Fibroblast of lung (primary cell): Measurements from ENCODE around the gene SPTA1. TPM values are rescaled to one million over a fixed set of nuclear protein-coding genes. Genes with fewer than 3 reads are reported as not detected.

Source experiments
- DNase-seq, 2 donors: peaks; one replicate each; pipeline versions ENCODE4 v3.0.0 to v3.0.0-alpha.2; 2010; ENCODE audit warnings: low read depth in 2 of 2
- H2AFZ ChIP-seq: 2 replicates; pipeline ENCODE4 v1.5.1; 2012; ENCODE audit warnings: low read length, control low read depth, inconsistent platforms
- H3K27ac ChIP-seq: 2 replicates; pipeline ENCODE4 v1.5.1; 2011; ENCODE audit warnings: low read length, control low read depth; ENCODE audit not compliant: insufficient read depth
- H3K27me3 ChIP-seq: 2 replicates; pipeline ENCODE4 v1.5.1; 2011; ENCODE audit warnings: mild to moderate bottlenecking, low read length; ENCODE audit not compliant: control insufficient read depth, insufficient read depth
- H3K36me3 ChIP-seq: 2 replicates; pipeline ENCODE4 v1.5.1; 2011; ENCODE audit warnings: low read length; ENCODE audit not compliant: control insufficient read depth, insufficient read depth
- H3K4me1 ChIP-seq: 2 replicates; pipeline ENCODE4 v1.5.1; 2011; ENCODE audit warnings: low read length; ENCODE audit not compliant: control insufficient read depth, insufficient read depth; ENCODE audit errors: extremely low read depth
- H3K4me2 ChIP-seq: 2 replicates; pipeline ENCODE4 v1.5.1; 2011; ENCODE audit warnings: low read length, control low read depth; ENCODE audit not compliant: insufficient read depth; ENCODE audit errors: extremely low read depth
- H3K4me3 ChIP-seq, 4 experiments: fragments of 200-600 bp in 1 of 4; sonication (generic) in 1 of 4; replicated peaks in 1 of 4; 2 replicates each; pipeline ENCODE4 v1.5.1; 2011 to 2016; ENCODE audit warnings: low read length in 4 of 4, low read depth in 3 of 4, mild to moderate bottlenecking in 3 of 4, control low read depth in 2 of 4, inconsistent platforms in 1 of 4, mixed read lengths in 1 of 4; ENCODE audit not compliant: insufficient read depth in 1 of 4; ENCODE audit errors: control extremely low read depth in 1 of 4
- H3K79me2 ChIP-seq: 2 replicates; pipeline ENCODE4 v1.5.1; 2012; ENCODE audit warnings: mild to moderate bottlenecking, low read length, inconsistent platforms; ENCODE audit not compliant: control insufficient read depth, insufficient read depth
- H3K9ac ChIP-seq: 2 replicates; pipeline ENCODE4 v1.5.1; 2011; ENCODE audit warnings: mild to moderate bottlenecking, low read length, control low read depth; ENCODE audit not compliant: insufficient read depth
- H3K9me3 ChIP-seq: 2 replicates; pipeline ENCODE4 v1.5.1; 2012; ENCODE audit warnings: low read depth, low read length; ENCODE audit not compliant: control insufficient read depth, insufficient read depth
- H4K20me1 ChIP-seq: 2 replicates; pipeline ENCODE4 v1.5.1; 2011; ENCODE audit warnings: low read length; ENCODE audit not compliant: control insufficient read depth, insufficient read depth; ENCODE audit errors: extremely low read depth
- CTCF ChIP-seq, 2 donors: IDR thresholded peaks in 1 of 2; conservative IDR thresholded peaks in 1 of 2; 1 replicate in 1 of 2; 2 replicates in 1 of 2; pipeline ENCODE4 v1.5.1; 2011 to 2012; ENCODE audit warnings: low read length in 2 of 2, control low read depth in 1 of 2, inconsistent platforms in 1 of 2, low read depth in 1 of 2, mild to moderate bottlenecking in 1 of 2
- EZH2 ChIP-seq: IDR thresholded peaks from 2 replicates; pipeline ENCODE4 v1.5.1; 2012; ENCODE audit warnings: low read length, control low read depth, mild to moderate bottlenecking; ENCODE audit errors: missing control alignments
- polyA plus RNA-seq, 2 donors: library from polyadenylated mRNA; depleted of rRNA in 1 of 2; stranded (reverse) in 1 of 2; unstranded in 1 of 2; fragments of >200 nt; gene quantifications; 2 replicates each; pipeline ENCODE4 v1.2.1, GENCODE V29; 2011 to 2012; ENCODE audit warnings: missing spikeins in 1 of 2
- total RNA-seq: library from RNA; depleted of rRNA; stranded (reverse); fragments of >200 nt; gene quantifications from 2 replicates; pipeline ENCODE4 v1.2.1, GENCODE V29; 2014

SPTA1 gene
- total and polyA plus RNA-seq, 2 donors (not counting 1 experiment from before 2014, with no cell fraction given) = 0.07 to 0.17 TPM

GRCh38 chr1:158666037-158666436 lies 20.5 kb downstream of the SPTA1 start:
- no peak overlapping the region for H3K4me2 ChIP-seq
- H4K20me1 ChIP-seq = no peaks in the 10 kb centered on the region
- H3K9me3 ChIP-seq = no peaks in the 10 kb centered on the region
- no peaks in the 10 kb centered on the region for H3K4me1 ChIP-seq
- no peaks in the 10 kb centered on the region for H3K27me3 ChIP-seq
- no peak overlapping the region for H2AFZ ChIP-seq
- H3K36me3 ChIP-seq = no peaks in the 10 kb centered on the region
- no peak for DNase-seq
- no peak overlapping the region for H3K27ac ChIP-seq
- no peak overlapping the region for H3K9ac ChIP-seq
- TF ChIP-seq EZH2 (no peak), CTCF (conservative IDR thresholded peaks at IDR 0.05 in 1 of 2, IDR thresholded peaks at IDR 0.05 in 1 of 2; ENCODE audit: low read depth in 1 of 2, low read length in 2 of 2) (no peak)
- no peak overlapping the region for H3K4me3 ChIP-seq
- H3K79me2 ChIP-seq = no peaks in the 10 kb centered on the region

GRCh38 chr1:158654571-158654970 lies 31.9 kb downstream of the SPTA1 start:
- no peaks in the 10 kb centered on the region for H3K27me3 ChIP-seq
- no peak overlapping the region for H3K4me2 ChIP-seq
- TF ChIP-seq CTCF (conservative IDR thresholded peaks at IDR 0.05 in 1 of 2, IDR thresholded peaks at IDR 0.05 in 1 of 2; ENCODE audit: low read depth in 1 of 2, low read length in 2 of 2) (no peak), EZH2 (no peak)
- H3K27ac ChIP-seq = no peak overlapping the region
- no peak overlapping the region for H3K4me3 ChIP-seq
- no peaks in the 10 kb centered on the region for H3K79me2 ChIP-seq
- no peak overlapping the region for H2AFZ ChIP-seq
- H3K36me3 ChIP-seq = no peaks in the 10 kb centered on the region
- no peaks in the 10 kb centered on the region for H3K9me3 ChIP-seq
- H3K9ac ChIP-seq = no peak overlapping the region
- DNase-seq = no peak
- no peaks in the 10 kb centered on the region for H3K4me1 ChIP-seq
- H4K20me1 ChIP-seq = no peaks in the 10 kb centered on the region

- no peak overlapping the region for H3K9ac ChIP-seq
- H3K9me3 ChIP-seq = no peaks in the 10 kb centered on the region
Observed at GRCh38 chr1:158654086-158654485, 32.4 kb downstream of the SPTA1 start.

More at GRCh38 chr1:158654086-158654485, 32.4 kb downstream of the SPTA1 start:
- DNase-seq = no peak
- Histone ChIP-seq H3K36me3 (no peaks in the 10 kb centered on the region), H3K79me2 (no peaks in the 10 kb centered on the region), H2AFZ (no peak overlapping the region), H3K4me1 (no peaks in the 10 kb centered on the region), H3K27me3 (no peaks in the 10 kb centered on the region), H3K4me2 (no peak overlapping the region), H3K27ac (no peak overlapping the region), H3K4me3 (no peak overlapping the region), H4K20me1 (no peaks in the 10 kb centered on the region)
- TF ChIP-seq CTCF (conservative IDR thresholded peaks at IDR 0.05 in 1 of 2, IDR thresholded peaks at IDR 0.05 in 1 of 2; ENCODE audit: low read depth in 1 of 2, low read length in 2 of 2) (no peak), EZH2 (no peak)
